Ascending aorta (tissue), 2 donors: ENCODE data around the gene MYEOV. TPM values are rescaled to one million over a fixed set of nuclear protein-coding genes. Genes with fewer than 3 reads are reported as not detected.
A peak's percentile ranks its signal among the peaks of the same experiment; 100 is the strongest.

Experiments
- DNase-seq, 2 donors: peaks; one replicate each; pipeline ENCODE4 v3.0.0-alpha.2; 2019; ENCODE audit warnings: low spot score in 2 of 2
- H3K27ac ChIP-seq, 2 donors: fragments of 200-600 bp; sonication (generic); one replicate each; pipeline ENCODE4 v1.5.1; 2016 to 2017; ENCODE audit warnings: mild to moderate bottlenecking in 1 of 2
- H3K27me3 ChIP-seq: fragments of 200-600 bp; sonication (generic); one replicate; pipeline ENCODE4 v1.5.1; 2017
- H3K36me3 ChIP-seq, 2 donors: fragments of 200-600 bp; sonication (generic); one replicate each; pipeline ENCODE4 v1.5.1; 2016
- H3K4me1 ChIP-seq, 2 donors: fragments of 200-600 bp; sonication (generic); one replicate each; pipeline ENCODE4 v1.5.1; 2016 to 2017; ENCODE audit warnings: mild to moderate bottlenecking in 1 of 2
- H3K4me3 ChIP-seq, 2 donors: fragments of 200-600 bp; sonication (generic); one replicate each; pipeline ENCODE4 v1.5.1; 2016 to 2017; ENCODE audit warnings: mild to moderate bottlenecking in 1 of 2
- H3K9me3 ChIP-seq, 2 donors: fragments of 200-600 bp; sonication (generic); one replicate each; pipeline ENCODE4 v1.5.1; 2016
- CTCF ChIP-seq, 3 experiments: fragments of 200-600 bp in 2 of 3; fragments of 450-650 bp in 1 of 3; sonication (generic) in 2 of 3; IDR thresholded peaks; one replicate each; pipeline ENCODE4 v1.5.1; 2016 to 2019; ENCODE audit warnings: antibody characterized with exemption in 3 of 3, mild to moderate bottlenecking in 1 of 3, moderate library complexity in 1 of 3
- intact Hi-C: fragments of 100-400 bp; cut with DNase I; formaldehyde crosslinking; loops from one replicate; pipeline ENCODE4 v1.15.1; 2023
- total RNA-seq: library from RNA; depleted of rRNA; stranded (reverse); fragments of >200 nt; gene quantifications from one replicate; pipeline ENCODE4 v1.1.0, GENCODE V29; 2016

MYEOV gene
- total RNA-seq, 1 donor from 2014 or later, result not detected

GRCh38 chr11:69317401-69318092 lies 23.6 kb downstream of the MYEOV start:
- Histone ChIP-seq H3K4me3 (no peak overlapping the region), H3K4me1 (peaks cover 8 to 24% of the 10 kb centered on the region in 2 donors), H3K27ac (peak overlapping the region; percentile 52 to 54), H3K27me3 (no peaks in the 10 kb centered on the region), H3K36me3 (no peaks in the 10 kb centered on the region), H3K9me3 (peaks cover 5 to 9% of the 10 kb centered on the region in 2 donors)
- DNase-seq, result peak in 1 of 2 donors; percentile 19
- TF ChIP-seq CTCF (IDR thresholded peaks at IDR 0.05), result no peak
- intact Hi-C loops, result no loop called here

GRCh38 chr11:69318093-69318420 lies 24.1 kb downstream of the MYEOV start:
- peak overlapping the region; percentile 52 to 54 for H3K27ac ChIP-seq
- TF ChIP-seq CTCF (IDR thresholded peaks at IDR 0.05), result no peak
- H3K27me3 ChIP-seq, result no peaks in the 10 kb centered on the region
- H3K4me3 ChIP-seq, result no peak overlapping the region
- no peak for DNase-seq
- peaks cover 8 to 22% of the 10 kb centered on the region in 2 donors for H3K4me1 ChIP-seq
- H3K9me3 ChIP-seq, result peaks cover 5 to 9% of the 10 kb centered on the region in 2 donors
- intact Hi-C loops, result no loop called here
- H3K36me3 ChIP-seq, result no peaks in the 10 kb centered on the region

GRCh38 chr11:69319255-69320106 lies 25.5 kb downstream of the MYEOV start:
- TF ChIP-seq CTCF (IDR thresholded peaks at IDR 0.05), result no peak
- H3K9me3 ChIP-seq, result peaks cover 5 to 9% of the 10 kb centered on the region in 2 donors
- H3K27me3 ChIP-seq, result no peaks in the 10 kb centered on the region
- intact Hi-C loops, result loop anchor here (10.0 kb wide), 1 partner anchor 315 kb away; no protein-coding TSS in a partner anchor
- peak overlapping the region in 1 of 2 donors; percentile 3 for H3K27ac ChIP-seq
- H3K36me3 ChIP-seq, result no peaks in the 10 kb centered on the region
- DNase-seq, result peak in 1 of 2 donors; percentile 57
- H3K4me1 ChIP-seq, result peaks cover 8 to 20% of the 10 kb centered on the region in 2 donors
- H3K4me3 ChIP-seq, result no peak overlapping the region

GRCh38 chr11:69320326-69320725 lies 26.4 kb downstream of the MYEOV start:
- no peaks in the 10 kb centered on the region for H3K36me3 ChIP-seq
- H3K27ac ChIP-seq, result no peak overlapping the region
- H3K27me3 ChIP-seq, result no peaks in the 10 kb centered on the region
- no peak overlapping the region for H3K4me3 ChIP-seq
- TF ChIP-seq CTCF (IDR thresholded peaks at IDR 0.05), result no peak
- peak in 1 of 2 donors; percentile 46 for DNase-seq
- intact Hi-C loops, result loop anchor here (10.0 kb wide), 1 partner anchor 314 kb away; no protein-coding TSS in a partner anchor
- H3K4me1 ChIP-seq, result peaks cover 8 to 20% of the 10 kb centered on the region in 2 donors
- peaks cover 5 to 9% of the 10 kb centered on the region in 2 donors for H3K9me3 ChIP-seq

- no peak for TF ChIP-seq CTCF (IDR thresholded peaks at IDR 0.05)
- H3K27ac ChIP-seq, result peak overlapping the region; percentile 85 to 90
- intact Hi-C loops, result loop anchor here (10.0 kb wide), 1 partner anchor 314 kb away; no protein-coding TSS in a partner anchor
These were observed 27.1 kb downstream of the MYEOV start for GRCh38 chr11:69320756-69321741.

More at GRCh38 chr11:69320756-69321741, 27.1 kb downstream of the MYEOV start:
- H3K4me3 ChIP-seq, result no peak overlapping the region
- peaks cover 5 to 9% of the 10 kb centered on the region in 2 donors for H3K9me3 ChIP-seq
- H3K36me3 ChIP-seq, result no peaks in the 10 kb centered on the region
- peaks cover 8 to 20% of the 10 kb centered on the region in 2 donors for H3K4me1 ChIP-seq
- H3K27me3 ChIP-seq, result no peaks in the 10 kb centered on the region
- peak in 1 of 2 donors; percentile 64 for DNase-seq
